H1 (cell line): ENCODE results near the gene RITA1. TPM values are rescaled to one million over a fixed set of nuclear protein-coding genes. Genes with fewer than 3 reads are reported as not detected.

Experiments used
- CTCF ChIA-PET: fragments of 300-600 bp; sonication (Branson Sonifier 250); formaldehyde crosslinking; loops from one replicate; lab custom pipeline; 2021; ENCODE audit not compliant: partially characterized antibody; lab: Charles Lee
- POLR2A ChIA-PET: fragments of 300-600 bp; sonication (Branson Sonifier 250); formaldehyde crosslinking; loops from one replicate; lab custom pipeline; 2021; ENCODE audit warnings: inconsistent platforms; ENCODE audit not compliant: partially characterized antibody; lab: Charles Lee
- DNase-seq, 2 experiments: peaks; one replicate each; pipeline versions ENCODE4 v3.0.0 to v3.0.0-alpha.2; 2010 to 2022; ENCODE audit warnings: low spot score in 2 of 2, low read depth in 1 of 2, mixed read lengths in 1 of 2
- FAIRE-seq: peaks from 2 replicates; lab custom pipeline; 2011; peaks lifted over from hg19 to GRCh38; lab: Jason Lieb, UNC
- H2AFZ ChIP-seq: 2 replicates; pipeline ENCODE4 v1.8.1; 2012; ENCODE audit warnings: low read length, inconsistent platforms
- H2AK5ac ChIP-seq: 2 replicates; pipeline ENCODE4 v1.6.1; 2013; ENCODE audit warnings: low read depth, low read length
- H2BK120ac ChIP-seq: replicated peaks from 2 replicates; pipeline ENCODE3; 2013; ENCODE audit warnings: low read depth, low read length, inconsistent platforms
- H2BK12ac ChIP-seq: 2 replicates; pipeline ENCODE4 v1.6.1; 2013; ENCODE audit warnings: low read depth, low read length
- H2BK15ac ChIP-seq: 2 replicates; pipeline ENCODE4 v1.6.1; 2013; ENCODE audit warnings: low read length
- H2BK20ac ChIP-seq: 2 replicates; pipeline ENCODE4 v1.6.1; 2013; ENCODE audit warnings: low read length
- H2BK5ac ChIP-seq: 2 replicates; pipeline ENCODE4 v1.6.1; 2013; ENCODE audit warnings: low read depth, low read length
- H3K14ac ChIP-seq: 2 replicates; pipeline ENCODE4 v1.6.1; 2013; ENCODE audit warnings: inconsistent platforms; ENCODE audit not compliant: insufficient read length
- H3K18ac ChIP-seq: 2 replicates; pipeline ENCODE4 v1.6.1; 2013; ENCODE audit warnings: low read length; ENCODE audit errors: extremely low read depth
- H3K23ac ChIP-seq: 2 replicates; pipeline ENCODE4 v1.6.1; 2013; ENCODE audit warnings: inconsistent platforms; ENCODE audit not compliant: insufficient read length
- H3K23me2 ChIP-seq: 2 replicates; pipeline ENCODE4 v1.6.1; 2013; ENCODE audit warnings: low read depth, low read length
- H3K27ac ChIP-seq: 2 replicates; pipeline ENCODE4 v1.6.1; 2011; ENCODE audit warnings: low read depth, low read length, inconsistent platforms
- H3K27me3 ChIP-seq, 4 experiments: replicated peaks in 1 of 4; 1 replicate in 1 of 4; 2 replicates in 3 of 4; pipeline versions ENCODE4 v1.6.1 to v1.8.1; 2011 to 2013; ENCODE audit warnings: low read length in 3 of 4, mild to moderate bottlenecking in 3 of 4, inconsistent platforms in 2 of 4, mixed read lengths in 2 of 4, moderate library complexity in 1 of 4; ENCODE audit not compliant: control insufficient read depth in 3 of 4, insufficient read depth in 3 of 4; ENCODE audit errors: extremely low read depth in 1 of 4
- H3K36me3 ChIP-seq, 4 experiments: 2 replicates each; pipeline versions ENCODE4 v1.6.1 to v1.8.1; 2011 to 2013; ENCODE audit warnings: mild to moderate bottlenecking in 4 of 4, low read length in 3 of 4, moderate library complexity in 2 of 4, control low read depth in 1 of 4, inconsistent platforms in 1 of 4; ENCODE audit not compliant: insufficient read depth in 4 of 4, control insufficient read depth in 2 of 4
- H3K4ac ChIP-seq: replicated peaks from 2 replicates; pipeline ENCODE3; 2013; ENCODE audit warnings: low read length, low read depth, mixed read lengths, inconsistent platforms; ENCODE audit not compliant: insufficient read length
- H3K4me1 ChIP-seq, 4 experiments: replicated peaks in 1 of 4; 1 replicate in 1 of 4; 2 replicates in 3 of 4; pipeline versions ENCODE4 v1.6.1 to v1.8.1; 2011 to 2013; ENCODE audit warnings: low read length in 3 of 4, inconsistent platforms in 2 of 4, mixed read lengths in 1 of 4; ENCODE audit not compliant: insufficient read depth in 4 of 4, control insufficient read depth in 3 of 4
- H3K4me2 ChIP-seq, 2 experiments: 2 replicates each; pipeline versions ENCODE4 v1.6.1 to v1.8.1; 2011 to 2013; ENCODE audit warnings: low read depth in 2 of 2, low read length in 2 of 2, control low read depth in 1 of 2, inconsistent platforms in 1 of 2, mild to moderate bottlenecking in 1 of 2; ENCODE audit not compliant: insufficient read depth in 1 of 2
- H3K4me3 ChIP-seq, 4 experiments: fragments of 200-600, 300-600 bp in 1 of 4; sonication (generic), shearing (Covaris generic), sonication (Bioruptor Twin) in 1 of 4; 2 replicates each; pipeline versions ENCODE4 v1.5.1 to v1.8.1; 2011 to 2016; ENCODE audit warnings: low read length in 4 of 4, low read depth in 3 of 4, control low read depth in 2 of 4, inconsistent platforms in 2 of 4, mild to moderate bottlenecking in 2 of 4, mixed read lengths in 1 of 4, moderate library complexity in 1 of 4; ENCODE audit not compliant: insufficient read depth in 2 of 4; ENCODE audit errors: extremely low read depth in 1 of 4
- H3K56ac ChIP-seq: replicated peaks from 2 replicates; pipeline ENCODE3; 2013; ENCODE audit warnings: low read depth, mild to moderate bottlenecking, mixed read lengths, low read length, inconsistent platforms; ENCODE audit not compliant: insufficient read length
- H3K79me1 ChIP-seq: 2 replicates; pipeline ENCODE4 v1.6.1; 2013; ENCODE audit warnings: low read depth, low read length, control low read depth
- H3K79me2 ChIP-seq, 2 experiments: 2 replicates each; pipeline versions ENCODE4 v1.6.1 to v1.8.1; 2012 to 2013; ENCODE audit warnings: low read length in 2 of 2, mild to moderate bottlenecking in 2 of 2, inconsistent platforms in 1 of 2; ENCODE audit not compliant: insufficient read depth in 2 of 2, control insufficient read depth in 1 of 2
- H3K9ac ChIP-seq, 4 experiments: replicated peaks in 1 of 4; 1 replicate in 1 of 4; 2 replicates in 3 of 4; pipeline versions ENCODE4 v1.6.1 to v1.8.1; 2011 to 2013; ENCODE audit warnings: low read depth in 3 of 4, low read length in 3 of 4, control low read depth in 2 of 4, mild to moderate bottlenecking in 2 of 4, moderate library complexity in 2 of 4, inconsistent platforms in 1 of 4; ENCODE audit errors: extremely low read depth in 1 of 4
- H3K9me3 ChIP-seq, 2 experiments: 2 replicates each; pipeline versions ENCODE4 v1.6.1 to v1.8.1; 2012 to 2013; ENCODE audit warnings: mild to moderate bottlenecking in 2 of 2, moderate library complexity in 2 of 2, control low read depth in 1 of 2, inconsistent platforms in 1 of 2, low read depth in 1 of 2, low read length in 1 of 2, mixed read lengths in 1 of 2; ENCODE audit not compliant: insufficient read depth in 2 of 2
- H4K20me1 ChIP-seq, 2 experiments: replicated peaks in 1 of 2; 2 replicates each; pipeline versions ENCODE3 to v1.8.1; 2011 to 2013; ENCODE audit warnings: inconsistent platforms in 2 of 2, low read length in 2 of 2, mild to moderate bottlenecking in 1 of 2; ENCODE audit not compliant: insufficient read depth in 2 of 2, control insufficient read depth in 1 of 2
- H4K5ac ChIP-seq: 2 replicates; pipeline ENCODE4 v1.6.1; 2013; ENCODE audit warnings: low read length, low read depth, mixed read lengths, inconsistent platforms; ENCODE audit not compliant: insufficient read length
- H4K8ac ChIP-seq: 2 replicates; pipeline ENCODE4 v1.8.0; 2013; ENCODE audit warnings: mild to moderate bottlenecking, moderate library complexity, low read length, inconsistent platforms; ENCODE audit not compliant: insufficient read depth; ENCODE audit errors: extremely low read depth
- H4K91ac ChIP-seq: replicated peaks from 2 replicates; pipeline ENCODE3; 2013; ENCODE audit warnings: low read length, mixed read lengths, inconsistent platforms; ENCODE audit not compliant: insufficient read length
- ATF3 ChIP-seq: IDR thresholded peaks from 2 replicates; pipeline ENCODE4 v1.6.1; 2011; ENCODE audit warnings: low read depth, mild to moderate bottlenecking, low read length; ENCODE audit not compliant: insufficient read depth
- PHF8 ChIP-seq: fragments of 200-600 bp; sonication (generic); conservative IDR thresholded peaks from 2 replicates; pipeline ENCODE4 v1.7.1; 2012; ENCODE audit warnings: low read depth, mild to moderate bottlenecking, inconsistent platforms, low read length, moderate library complexity
- WGBS, 2 experiments: shearing (Covaris generic) in 1 of 2; methylation state at CpG; one replicate each; pipeline versions ENCODE4 v1.1.6 to v1.1.7; 2013 to 2015; ENCODE audit warnings: low lambda C conversion rate in 2 of 2, mixed read lengths in 2 of 2, inconsistent platforms in 1 of 2, low coverage in 1 of 2, missing lambda C conversion rate in 1 of 2; ENCODE audit not compliant: insufficient replicate concordance in 2 of 2, insufficient coverage in 1 of 2, insufficient read length in 1 of 2; ENCODE audit errors: extremely low coverage in 1 of 2, missing lambda C conversion rate in 1 of 2; 5-methylcytosine and 5-hydroxymethylcytosine counted together
- polyA plus RNA-seq, 7 experiments: library from polyadenylated mRNA; depleted of rRNA in 3 of 7; stranded (reverse) in 5 of 7; unstranded in 2 of 7; fragments of >200 nt in 5 of 7; fragments of 200-250 nt in 2 of 7; gene quantifications; 1 replicate in 5 of 7; 2 replicates in 1 of 7; 4 replicates in 1 of 7; pipeline versions ENCODE4 v1.2.1 to v1.2.3, GENCODE V29; 2011 to 2013; ENCODE audit warnings: missing spikeins in 2 of 7, mixed read lengths in 2 of 7
- total RNA-seq: library from RNA; stranded (reverse); fragmentation: NEBNext Ultra II Directional; extraction: Animal tissue kit (Norgen Biotek cat#: 25700); gene quantifications from 2 replicates; pipeline ENCODE4 v1.2.1, GENCODE V29; 2021

Gene RITA1
- total and polyA plus RNA-seq, 2 of the 8 experiments (the other 6 are each of a cell fraction or from before 2014, with no cell fraction given), result 24.1 to 25.8 TPM

GRCh38 chr12:113195598-113195997, 10.1 kb downstream of the RITA1 start:
- H3K56ac ChIP-seq, result no peak overlapping the region
- H3K23me2 ChIP-seq, result no peaks in the 10 kb centered on the region
- H2BK20ac ChIP-seq, result no peak overlapping the region
- H3K4me1 ChIP-seq, result peaks cover 0 to 5% (median 0%) of the 10 kb centered on the region in 4 experiments; a peak in 1 of 7 replicates
- ChIA-PET CTCF (interaction anchor here (1.0 to 1.9 kb wide), 12 partner anchors 8 to 230 kb away, joined by 3 to 10 read pairs (median 4); partner anchors contain the start of gene PLBD2), POLR2A (interaction anchor here (0.9 to 3.5 kb wide), 10 partner anchors 9 to 144 kb away, joined by 3 to 30 read pairs (median 4); partner anchors contain the start of genes DDX54, RITA1 and TPCN1)
- no peaks in the 10 kb centered on the region for H3K79me2 ChIP-seq
- H3K4me2 ChIP-seq, result no peak overlapping the region
- no peak overlapping the region for H3K18ac ChIP-seq
- no peak overlapping the region for H2AK5ac ChIP-seq
- H3K79me1 ChIP-seq, result no peaks in the 10 kb centered on the region; the same call in 1 of the 2 replicates
- no peak overlapping the region for H4K91ac ChIP-seq
- no peak overlapping the region for H3K27ac ChIP-seq
- DNase-seq (no peak), FAIRE-seq (no peak)
- whole genome bisulfite sequencing, 2 experiments, result 95% methylated on average over 9 of the region's 13 CpGs; no CpG with 5 or more reads in 1 of the 2 experiments
- H2BK15ac ChIP-seq, result no peak overlapping the region
- no peak overlapping the region for H2BK12ac ChIP-seq
- H3K14ac ChIP-seq, result no peak overlapping the region
- H4K5ac ChIP-seq, result no peak overlapping the region
- no peaks in the 10 kb centered on the region for H3K27me3 ChIP-seq
- H4K8ac ChIP-seq, result no peak overlapping the region
- no peak overlapping the region for H3K9ac ChIP-seq
- no peak overlapping the region for H2BK120ac ChIP-seq
- H3K36me3 ChIP-seq, result peaks cover 0 to 12% (median 4%) of the 10 kb centered on the region in 4 experiments; a peak in 5 of 8 replicates
- H2AFZ ChIP-seq, result no peak overlapping the region
- H2BK5ac ChIP-seq, result no peak overlapping the region
- no peak for TF ChIP-seq ATF3
- no peak for TF ChIP-seq PHF8
- H3K9me3 ChIP-seq, result no peaks in the 10 kb centered on the region
- H3K4me3 ChIP-seq, result no peak overlapping the region
- no peak overlapping the region for H3K4ac ChIP-seq
- H4K20me1 ChIP-seq, result peaks cover 0 to 2% of the 10 kb centered on the region in 2 experiments
- H3K23ac ChIP-seq, result no peak overlapping the region
